Stimulated activated CD8-positive, alpha-beta memory T cell treated with anti-CD3 and anti-CD28 coated beads, Interleukin-7, amount 100 ng/mL, for 1 hour (primary cell): ENCODE results near the gene RINT1.

Experiments
- DNase-seq, 2 donors: peaks; one replicate each; pipeline ENCODE4 v3.0.0-alpha.2; 2020; ENCODE audit warnings: low read depth in 2 of 2

The RINT1 gene

GRCh38 chr7:105599551-105599950, 67.5 kb downstream of the RINT1 start:
- DNase-seq, result no peak

- no peak for DNase-seq
These were observed 68.9 kb downstream of the RINT1 start for GRCh38 chr7:105600720-105601550.

- DNase-seq, result no peak
These were observed 70.6 kb downstream of the RINT1 start for GRCh38 chr7:105602325-105603305.

- no peak for DNase-seq
These were observed 78.3 kb downstream of the RINT1 start for GRCh38 chr7:105610165-105610930.

GRCh38 chr7:105611856-105612775, 80.1 kb downstream of the RINT1 start:
- no peak for DNase-seq

- DNase-seq, result no peak
These were observed 80.8 kb downstream of the RINT1 start for GRCh38 chr7:105612806-105613205.

- no peak for DNase-seq
These were observed 81.8 kb downstream of the RINT1 start for GRCh38 chr7:105613611-105614330.

- DNase-seq, result no peak
These were observed 82.4 kb downstream of the RINT1 start for GRCh38 chr7:105614341-105614840.
